ENCODE data around the gene SGSM2. TPM values are rescaled to one million over a fixed set of nuclear protein-coding genes. Genes with fewer than 3 reads are reported as not detected.

Gene SGSM2
- polyA plus RNA-seq, 4 donors: 47.9 to 92.8 (median 62.0) TPM

- no peak for DNase-seq (ENCODE audit: low read depth in 4 of 4, low spot score in 3 of 4)
These were observed 29.6 kb downstream of the SGSM2 start for GRCh38 chr17:2366747-2367494.

GRCh38 chr17:2368359-2368758, 31.1 kb downstream of the SGSM2 start:
- DNase-seq (ENCODE audit: low read depth in 4 of 4, low spot score in 3 of 4): no peak

GRCh38 chr17:2369039-2369438, 31.7 kb downstream of the SGSM2 start:
- no peak for DNase-seq (ENCODE audit: low read depth in 4 of 4, low spot score in 3 of 4)

GRCh38 chr17:2369551-2370210, 32.4 kb downstream of the SGSM2 start:
- DNase-seq (ENCODE audit: low read depth in 4 of 4, low spot score in 3 of 4): no peak

- no peak for DNase-seq (ENCODE audit: low read depth in 4 of 4, low spot score in 3 of 4)
These were observed 32.9 kb downstream of the SGSM2 start for GRCh38 chr17:2370211-2370589.

GRCh38 chr17:2371183-2372130, 34.2 kb downstream of the SGSM2 start:
- no peak for DNase-seq (ENCODE audit: low read depth in 4 of 4, low spot score in 3 of 4)

- no peak for DNase-seq (ENCODE audit: low read depth in 4 of 4, low spot score in 3 of 4)
These were observed 34.9 kb downstream of the SGSM2 start for GRCh38 chr17:2372180-2372579.

- no peak for DNase-seq (ENCODE audit: low read depth in 4 of 4, low spot score in 3 of 4)
These were observed 35.4 kb downstream of the SGSM2 start for GRCh38 chr17:2372681-2373080.

- DNase-seq (ENCODE audit: low read depth in 4 of 4, low spot score in 3 of 4): no peak
These were observed 35.9 kb downstream of the SGSM2 start for GRCh38 chr17:2373179-2373578.

GRCh38 chr17:2374549-2375285, 37.4 kb downstream of the SGSM2 start:
- no peak for DNase-seq (ENCODE audit: low read depth in 4 of 4, low spot score in 3 of 4)

GRCh38 chr17:2375406-2375805, 38.1 kb downstream of the SGSM2 start:
- no peak for DNase-seq (ENCODE audit: low read depth in 4 of 4, low spot score in 3 of 4)

GRCh38 chr17:2376107-2376506, 38.8 kb downstream of the SGSM2 start:
- DNase-seq (ENCODE audit: low read depth in 4 of 4, low spot score in 3 of 4): no peak

GRCh38 chr17:2377659-2378058, 40.4 kb downstream of the SGSM2 start:
- DNase-seq (ENCODE audit: low read depth in 4 of 4, low spot score in 3 of 4): no peak

GRCh38 chr17:2378905-2379304, 41.6 kb downstream of the SGSM2 start:
- DNase-seq (ENCODE audit: low read depth in 4 of 4, low spot score in 3 of 4): peak in 1 of 4 donors; percentile 48

GRCh38 chr17:2379489-2380225, 42.4 kb downstream of the SGSM2 start:
- DNase-seq (ENCODE audit: low read depth in 4 of 4, low spot score in 3 of 4): no peak

GRCh38 chr17:2380226-2380922, 43.1 kb downstream of the SGSM2 start:
- DNase-seq (ENCODE audit: low read depth in 4 of 4, low spot score in 3 of 4): no peak

GRCh38 chr17:2380950-2381649, 43.8 kb downstream of the SGSM2 start:
- DNase-seq (ENCODE audit: low read depth in 4 of 4, low spot score in 3 of 4): no peak

GRCh38 chr17:2383628-2384167, 46.4 kb downstream of the SGSM2 start:
- DNase-seq (ENCODE audit: low read depth in 4 of 4, low spot score in 3 of 4): no peak
